Suprapubic skin (tissue), 4 donors: Measurements from ENCODE around the gene TIGIT.

Experiments used
- EP300 ChIP-seq: sonication (generic); formaldehyde crosslinking; IDR thresholded peaks from one replicate; pipeline ENCODE4 v1.6.1; 2017; ENCODE audit warnings: antibody characterized with exemption
- POLR2A ChIP-seq, 2 donors: fragments of 450-650 bp; IDR thresholded peaks; one replicate each; pipeline ENCODE4 v1.6.1; 2017; ENCODE audit warnings: antibody characterized with exemption in 2 of 2, mild to moderate bottlenecking in 2 of 2, moderate library complexity in 2 of 2
- POLR2AphosphoS5 ChIP-seq, 3 donors: sonication (generic); formaldehyde crosslinking; IDR thresholded peaks; one replicate each; pipeline ENCODE4 v1.6.1; 2017; ENCODE audit warnings: antibody characterized with exemption in 3 of 3
- TF ChIP-seq, protein P1 (sequence below), 2 donors: fragments of 200-600 bp in 1 of 2; fragments of 450-650 bp in 1 of 2; sonication (generic) in 1 of 2; IDR thresholded peaks; one replicate each; pipeline ENCODE4 v1.5.1; 2016 to 2019; ENCODE audit warnings: antibody characterized with exemption in 2 of 2, mild to moderate bottlenecking in 1 of 2, moderate library complexity in 1 of 2

DNA sequence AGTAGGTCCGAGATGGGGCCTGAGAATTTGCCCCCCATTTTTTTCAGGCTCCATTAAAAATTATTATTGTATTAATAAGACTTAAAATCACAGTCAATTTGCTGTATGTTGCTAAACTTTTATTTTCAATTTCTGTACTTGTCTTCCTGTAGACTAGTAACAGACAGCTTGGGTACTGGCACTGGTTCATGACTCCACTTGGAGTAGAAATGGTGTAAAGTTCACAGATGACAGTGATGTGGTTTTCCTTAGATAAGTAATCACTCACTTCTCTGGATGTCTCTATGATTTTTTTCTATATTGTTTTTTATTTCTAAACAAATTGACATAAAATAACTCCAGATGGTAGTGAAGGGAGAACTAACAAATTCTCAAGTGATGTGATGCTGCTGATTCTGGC is 40.9 kb upstream of the TIGIT start:
- TF ChIP-seq EP300 (no peak), POLR2A (IDR thresholded peaks at IDR 0.05) (no peak), POLR2AphosphoS5 (IDR thresholded peaks at IDR 0.05) (no peak)
- TF ChIP-seq, protein P1, sequence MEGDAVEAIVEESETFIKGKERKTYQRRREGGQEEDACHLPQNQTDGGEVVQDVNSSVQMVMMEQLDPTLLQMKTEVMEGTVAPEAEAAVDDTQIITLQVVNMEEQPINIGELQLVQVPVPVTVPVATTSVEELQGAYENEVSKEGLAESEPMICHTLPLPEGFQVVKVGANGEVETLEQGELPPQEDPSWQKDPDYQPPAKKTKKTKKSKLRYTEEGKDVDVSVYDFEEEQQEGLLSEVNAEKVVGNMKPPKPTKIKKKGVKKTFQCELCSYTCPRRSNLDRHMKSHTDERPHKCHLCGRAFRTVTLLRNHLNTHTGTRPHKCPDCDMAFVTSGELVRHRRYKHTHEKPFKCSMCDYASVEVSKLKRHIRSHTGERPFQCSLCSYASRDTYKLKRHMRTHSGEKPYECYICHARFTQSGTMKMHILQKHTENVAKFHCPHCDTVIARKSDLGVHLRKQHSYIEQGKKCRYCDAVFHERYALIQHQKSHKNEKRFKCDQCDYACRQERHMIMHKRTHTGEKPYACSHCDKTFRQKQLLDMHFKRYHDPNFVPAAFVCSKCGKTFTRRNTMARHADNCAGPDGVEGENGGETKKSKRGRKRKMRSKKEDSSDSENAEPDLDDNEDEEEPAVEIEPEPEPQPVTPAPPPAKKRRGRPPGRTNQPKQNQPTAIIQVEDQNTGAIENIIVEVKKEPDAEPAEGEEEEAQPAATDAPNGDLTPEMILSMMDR (IDR thresholded peaks at IDR 0.05) = no peak
